GM12873 (cell line): ENCODE results near the gene FBXO47.

Experiments
- CTCF ChIP-seq: IDR thresholded peaks from 2 replicates; pipeline ENCODE4 v1.5.1; 2012; ENCODE audit warnings: low read depth, mild to moderate bottlenecking, moderate library complexity, low read length, control low read depth; ENCODE audit not compliant: insufficient read depth; ENCODE audit errors: missing control alignments

FBXO47 gene

GRCh38 chr17:38970804-38971203 is 3.6 kb upstream of the FBXO47 start:
- TF ChIP-seq CTCF = no peak

- TF ChIP-seq CTCF = no peak
Observed at GRCh38 chr17:38970128-38970527, 2.9 kb upstream of the FBXO47 start.

GRCh38 chr17:38969281-38969680 is 2.1 kb upstream of the FBXO47 start:
- TF ChIP-seq CTCF = no peak

GRCh38 chr17:38961413-38961812 is 5.8 kb downstream of the FBXO47 start:
- TF ChIP-seq CTCF = no peak

GRCh38 chr17:38960402-38960801 is 6.8 kb downstream of the FBXO47 start:
- no peak for TF ChIP-seq CTCF

GRCh38 chr17:38959508-38959907 is 7.7 kb downstream of the FBXO47 start:
- no peak for TF ChIP-seq CTCF

- TF ChIP-seq CTCF = no peak
Observed at GRCh38 chr17:38958756-38959155, 8.4 kb downstream of the FBXO47 start.
